Stimulated activated CD4-positive, alpha-beta T cell treated with anti-CD3 and anti-CD28 coated beads, TNF-alpha, amount 100 ng/mL, for 4 hours (primary cell): ENCODE data around the gene CEP128.

ENCODE experiments used
- DNase-seq, 3 experiments: peaks; one replicate each; pipeline ENCODE4 v3.0.0-alpha.2; 2020; ENCODE audit warnings: low read depth in 3 of 3

CEP128 gene

GRCh38 chr14:80545935-80546854 is 395.3 kb downstream of the CEP128 start:
- no peak for DNase-seq

GRCh38 chr14:80544366-80544765 is 397.2 kb downstream of the CEP128 start:
- no peak for DNase-seq

- DNase-seq, result no peak
Measured at GRCh38 chr14:80543211-80543610, 398.3 kb downstream of the CEP128 start.

- DNase-seq, result no peak
Measured at GRCh38 chr14:80538633-80539375, 402.7 kb downstream of the CEP128 start.

- DNase-seq, result no peak
Measured at GRCh38 chr14:80537626-80538025, 403.9 kb downstream of the CEP128 start.

- DNase-seq, result no peak
Measured at GRCh38 chr14:80536456-80536855, 405.1 kb downstream of the CEP128 start.

GRCh38 chr14:80535171-80535570 is 406.4 kb downstream of the CEP128 start:
- no peak for DNase-seq

GRCh38 chr14:80523518-80524117 is 417.9 kb downstream of the CEP128 start:
- DNase-seq, result no peak

GRCh38 chr14:80522936-80523335 is 418.6 kb downstream of the CEP128 start:
- DNase-seq, result no peak

GRCh38 chr14:80522411-80522810 is 419.1 kb downstream of the CEP128 start:
- no peak for DNase-seq

- DNase-seq, result no peak
Measured at GRCh38 chr14:80521456-80521855, 420.1 kb downstream of the CEP128 start.

- DNase-seq, result no peak
Measured at GRCh38 chr14:80519002-80519401, 422.5 kb downstream of the CEP128 start.

- DNase-seq, result no peak
Measured at GRCh38 chr14:80518173-80518572, 423.4 kb downstream of the CEP128 start.

- DNase-seq, result no peak
Measured at GRCh38 chr14:80507292-80507869, 434.2 kb downstream of the CEP128 start.

- DNase-seq, result no peak
Measured at GRCh38 chr14:80504781-80505180, 436.8 kb downstream of the CEP128 start.

GRCh38 chr14:80498533-80498932 is 443.0 kb downstream of the CEP128 start:
- no peak for DNase-seq

GRCh38 chr14:80496090-80496489 is 445.4 kb downstream of the CEP128 start:
- no peak for DNase-seq

GRCh38 chr14:80494769-80495168 is 446.8 kb downstream of the CEP128 start:
- DNase-seq, result no peak

GRCh38 chr14:80493620-80494019 is 447.9 kb downstream of the CEP128 start:
- no peak for DNase-seq

GRCh38 chr14:80491650-80492049 is 449.9 kb downstream of the CEP128 start:
- DNase-seq, result no peak

- DNase-seq, result no peak
Measured at GRCh38 chr14:80491131-80491530, 450.4 kb downstream of the CEP128 start.

GRCh38 chr14:80489513-80489912 is 452.0 kb downstream of the CEP128 start:
- DNase-seq, result no peak
